Calu3 (cell line): ENCODE data around the gene TM9SF4. TPM values are rescaled to one million over a fixed set of nuclear protein-coding genes. Genes with fewer than 3 reads are reported as not detected.
"Not testable (repeated sequence)": the region's sequence is repeated elsewhere in the genome, so short reads cannot be mapped to it uniquely, and the experiment has no call there.

ENCODE experiments used
- BruUV-seq: library from RNA; stranded (reverse); fragments of 400-500 nt; replicated peaks from 2 replicates; lab custom pipeline; 2021; lab: Mats Ljungman, UMichigan
- CTCF ChIA-PET: fragments of 300-600 bp; sonication (Branson Sonifier 250); formaldehyde crosslinking; loops from one replicate; lab custom pipeline; 2022; ENCODE audit warnings: antibody characterized with exemption; lab: Charles Lee
- DNase-seq: peaks from one replicate; pipeline ENCODE4 v3.0.0; 2022
- H3K27ac Mint-ChIP-seq: one replicate; pipeline ENCODE4 v1.8.0; 2022; ENCODE audit warnings: mixed read lengths; ENCODE audit not compliant: unreplicated experiment
- H3K27me3 Mint-ChIP-seq: one replicate; pipeline ENCODE4 v1.8.0; 2022; ENCODE audit warnings: mixed read lengths; ENCODE audit not compliant: unreplicated experiment
- H3K36me3 Mint-ChIP-seq: one replicate; pipeline ENCODE4 v1.8.0; 2022; ENCODE audit warnings: mild to moderate bottlenecking, moderate library complexity, mixed read lengths; ENCODE audit not compliant: insufficient read depth, unreplicated experiment
- H3K4me1 Mint-ChIP-seq: one replicate; pipeline ENCODE4 v1.8.0; 2022; ENCODE audit warnings: mild to moderate bottlenecking, low read depth, mixed read lengths; ENCODE audit not compliant: unreplicated experiment
- H3K4me3 Mint-ChIP-seq: one replicate; pipeline ENCODE4 v1.8.0; 2022; ENCODE audit warnings: mild to moderate bottlenecking, low read depth, moderate library complexity, mixed read lengths; ENCODE audit not compliant: unreplicated experiment
- H3K9me3 Mint-ChIP-seq: one replicate; pipeline ENCODE4 v1.8.0; 2022; ENCODE audit warnings: low read depth, mixed read lengths; ENCODE audit not compliant: unreplicated experiment
- CTCF ChIP-seq: fragments of 200-600 bp; IDR thresholded peaks from one replicate; pipeline ENCODE4 v1.8.0; 2022; ENCODE audit warnings: antibody characterized with exemption; ENCODE audit not compliant: unreplicated experiment
- intact Hi-C: fragments of 100-400 bp; cut with micrococcal nuclease; formaldehyde crosslinking; loops from one replicate; pipeline ENCODE4 v1.10.0; 2022; ENCODE audit not compliant: unreplicated experiment
- total RNA-seq: library from RNA; stranded (reverse); gene quantifications from 2 replicates; pipeline ENCODE4 v1.2.3, GENCODE V29; 2022

TM9SF4 gene
- total RNA-seq, 1 experiment from 2014 or later = 95.3 TPM

GRCh38 chr20:32164984-32165735, 55.6 kb downstream of the TM9SF4 start:
- DNase-seq = no peak
- CTCF ChIA-PET = interaction anchor here (0.6 kb wide), 1 partner anchor 15 kb away, joined by 5 read pairs; no protein-coding TSS in a partner anchor
- no TSS peak for BruUV-seq
- Mint-ChIP-seq H3K4me3 (no peak overlapping the region), H3K36me3 (peaks cover 56% of the 10 kb centered on the region), H3K9me3 (no peaks in the 10 kb centered on the region), H3K27ac (no peak overlapping the region), H3K4me1 (no peaks in the 10 kb centered on the region), H3K27me3 (no peaks in the 10 kb centered on the region)
- intact Hi-C loops = no loop called here
- TF ChIP-seq CTCF = no peak

GRCh38 chr20:32165836-32166545, 56.5 kb downstream of the TM9SF4 start:
- TF ChIP-seq CTCF = no peak
- Mint-ChIP-seq H3K9me3 (no peaks in the 10 kb centered on the region), H3K27ac (no peak overlapping the region), H3K4me1 (no peaks in the 10 kb centered on the region), H3K27me3 (no peaks in the 10 kb centered on the region), H3K36me3 (peaks cover 47% of the 10 kb centered on the region), H3K4me3 (no peak overlapping the region)
- intact Hi-C loops = no loop called here
- DNase-seq = no peak
- BruUV-seq = no TSS peak
- CTCF ChIA-PET = no interaction called here

- no peak for TF ChIP-seq CTCF
- Mint-ChIP-seq H3K9me3 (no peaks in the 10 kb centered on the region), H3K4me3 (no peak overlapping the region), H3K36me3 (peaks cover 34% of the 10 kb centered on the region), H3K27me3 (no peaks in the 10 kb centered on the region), H3K4me1 (no peaks in the 10 kb centered on the region), H3K27ac (peak overlapping the region; percentile 22)
- no TSS peak for BruUV-seq
- CTCF ChIA-PET = interaction anchor here (0.9 kb wide), 1 partner anchor 11 kb away, joined by 3 read pairs; no protein-coding TSS in a partner anchor
- intact Hi-C loops = no loop called here
- DNase-seq = no peak
Measured at GRCh38 chr20:32167552-32167951, 58.0 kb downstream of the TM9SF4 start.

GRCh38 chr20:32168184-32168910, 58.8 kb downstream of the TM9SF4 start:
- intact Hi-C loops = no loop called here
- Mint-ChIP-seq H3K36me3 (peaks cover 31% of the 10 kb centered on the region), H3K27ac (no peak overlapping the region), H3K9me3 (no peaks in the 10 kb centered on the region), H3K4me3 (no peak overlapping the region), H3K27me3 (no peaks in the 10 kb centered on the region), H3K4me1 (no peaks in the 10 kb centered on the region)
- DNase-seq = no peak
- no TSS peak for BruUV-seq
- no peak for TF ChIP-seq CTCF
- CTCF ChIA-PET = interaction anchor here (0.7 to 1.1 kb wide), 3 partner anchors 9 to 13 kb away, joined by 3 to 4 read pairs (median 4); no protein-coding TSS in a partner anchor

GRCh38 chr20:32177696-32178095, 68.2 kb downstream of the TM9SF4 start:
- intact Hi-C loops, H3K27me3 Mint-ChIP-seq, BruUV-seq, H3K4me1 Mint-ChIP-seq, H3K36me3 Mint-ChIP-seq, DNase-seq, H3K27ac Mint-ChIP-seq, CTCF ChIA-PET, H3K9me3 Mint-ChIP-seq, H3K4me3 Mint-ChIP-seq: not testable (repeated sequence)
